LHCN-M2 (cell line): ENCODE results near the gene ZDHHC24. TPM values are rescaled to one million over a fixed set of nuclear protein-coding genes. Genes with fewer than 3 reads are reported as not detected.
"Not testable (repeated sequence)": the region's sequence is repeated elsewhere in the genome, so short reads cannot be mapped to it uniquely, and the experiment has no call there.

ENCODE experiments used
- DNase-seq: peaks from one replicate; pipeline ENCODE4 v3.0.0-alpha.2; 2012; ENCODE audit warnings: low read depth
- total RNA-seq: library from RNA; depleted of rRNA; stranded (reverse); fragments of >200 nt; gene quantifications from 2 replicates; pipeline ENCODE4 v1.2.3, GENCODE V29; 2014

Gene ZDHHC24
- total RNA-seq, 1 experiment from 2014 or later, result 20.1 TPM

- DNase-seq, result no peak
Observed at GRCh38 chr11:66546368-66546965, 619 bp upstream of the ZDHHC24 start, which contains the start of gene ACTN3. Gene ACTN3, plus strand, starts transcription at chr11:66546903. Its CDS starts 35 bp downstream, at chr11:66546938.

GRCh38 chr11:66544952-66545351, 896 bp downstream of the ZDHHC24 start:
- DNase-seq, result not testable (repeated sequence)

GRCh38 chr11:66543263-66544107, 2.4 kb downstream of the ZDHHC24 start:
- DNase-seq, result no peak

- no peak for DNase-seq
Observed at GRCh38 chr11:66542362-66542761, 3.5 kb downstream of the ZDHHC24 start.

- no peak for DNase-seq
Observed at GRCh38 chr11:66541892-66542291, 4.0 kb downstream of the ZDHHC24 start.

DNA sequence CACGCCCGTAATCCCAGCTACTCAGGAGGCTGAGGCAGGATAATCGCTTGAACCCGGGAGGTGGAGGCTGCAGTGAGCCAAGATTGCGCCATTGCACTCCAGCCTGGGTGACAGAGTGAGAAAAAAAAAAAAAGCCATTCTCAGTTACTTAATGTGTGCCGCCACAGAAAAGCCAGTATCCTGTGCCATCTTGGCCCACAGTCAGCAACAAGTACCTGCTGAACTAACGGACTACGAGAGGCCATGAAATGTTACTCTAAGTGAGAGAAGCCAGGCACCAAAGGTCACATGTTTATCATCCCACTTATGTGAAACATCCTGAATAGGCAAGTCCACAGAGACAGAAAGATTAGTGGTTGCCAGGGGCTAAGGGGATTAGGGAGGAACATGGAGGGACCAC, 5.2 kb downstream of the ZDHHC24 start:
- not testable (repeated sequence) for DNase-seq

GRCh38 chr11:66539870-66540213, 6.0 kb downstream of the ZDHHC24 start:
- no peak for DNase-seq

- DNase-seq, result no peak
Observed at GRCh38 chr11:66539170-66539869, 6.5 kb downstream of the ZDHHC24 start.

DNA sequence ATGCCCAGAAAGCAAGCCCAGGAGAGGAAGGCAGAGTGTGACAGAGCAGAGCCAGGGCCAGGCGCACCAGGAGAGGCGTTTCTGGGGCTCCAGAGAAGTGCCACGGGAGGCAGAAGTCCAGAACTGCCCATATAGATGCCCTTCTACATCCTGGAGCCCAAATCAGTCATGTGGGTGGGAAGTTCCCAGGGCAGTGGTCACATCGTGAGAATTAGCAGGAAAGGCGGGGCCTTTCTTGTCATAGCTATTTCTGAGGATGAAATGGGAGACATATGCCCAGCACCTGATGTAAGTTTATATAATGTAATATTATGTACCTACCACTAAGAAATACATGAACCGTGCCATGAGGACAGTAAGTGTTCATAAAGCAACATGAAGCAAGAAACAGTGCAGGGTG, 13.1 kb downstream of the ZDHHC24 start:
- no peak for DNase-seq

DNA sequence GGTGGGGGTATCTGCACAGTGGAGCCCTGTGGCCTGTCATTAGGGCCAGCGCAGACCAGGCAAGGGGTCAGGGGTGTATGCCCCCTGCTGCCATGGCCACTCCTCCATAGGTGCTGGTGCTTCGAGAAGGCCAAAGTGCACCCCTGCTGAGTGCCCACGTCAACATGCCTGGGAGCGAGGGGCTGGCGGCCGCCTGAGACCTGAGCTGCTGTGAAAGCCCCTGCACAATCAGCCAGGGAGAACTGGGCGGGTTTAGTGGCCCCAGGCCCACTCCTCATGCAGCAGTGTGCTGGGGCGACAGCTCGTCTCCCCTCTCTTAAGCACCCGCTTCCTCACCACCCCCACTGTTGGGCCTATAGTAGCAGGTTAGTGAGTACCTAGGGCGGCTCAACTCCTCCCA, 14.0 kb downstream of the ZDHHC24 start:
- DNase-seq, result no peak

DNA sequence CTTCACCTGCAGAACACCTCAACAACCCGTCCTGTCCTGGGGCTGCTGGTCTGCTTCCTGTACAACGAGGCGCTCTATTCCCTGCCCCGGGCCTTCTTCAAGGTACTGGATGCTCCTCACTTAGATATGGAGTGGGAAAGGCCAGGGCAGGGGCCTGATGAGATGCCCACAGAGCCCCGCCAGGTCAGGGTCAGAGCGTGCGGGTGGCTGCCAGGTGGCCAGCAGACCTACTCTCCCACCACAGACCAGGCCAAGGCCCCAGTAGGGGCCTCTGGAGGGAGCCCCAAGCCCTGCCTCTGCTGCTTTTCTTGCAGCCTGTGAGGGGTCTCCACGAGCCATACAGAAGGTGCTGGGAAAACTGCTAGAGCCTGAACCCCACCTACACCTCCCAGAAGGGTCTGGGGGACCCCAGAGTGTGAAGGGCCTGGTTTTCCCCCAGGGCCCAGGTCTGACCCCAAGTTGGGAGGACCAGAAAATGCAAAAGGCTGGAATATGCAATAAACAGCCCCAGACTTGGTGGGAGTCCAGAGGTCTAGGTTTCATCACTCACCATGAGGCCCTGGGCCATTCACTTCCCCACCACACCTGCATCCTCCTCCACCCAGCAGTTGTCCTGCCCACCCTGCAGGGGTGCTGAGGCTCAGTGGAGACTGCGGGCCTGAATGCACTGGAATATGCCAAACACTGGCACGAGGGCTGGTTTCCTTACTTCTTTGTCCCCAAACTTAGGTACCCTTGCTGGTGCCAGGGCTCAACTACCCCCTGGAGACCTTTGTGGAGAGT, 14.7 kb downstream of the ZDHHC24 start:
- DNase-seq, result no peak

DNA sequence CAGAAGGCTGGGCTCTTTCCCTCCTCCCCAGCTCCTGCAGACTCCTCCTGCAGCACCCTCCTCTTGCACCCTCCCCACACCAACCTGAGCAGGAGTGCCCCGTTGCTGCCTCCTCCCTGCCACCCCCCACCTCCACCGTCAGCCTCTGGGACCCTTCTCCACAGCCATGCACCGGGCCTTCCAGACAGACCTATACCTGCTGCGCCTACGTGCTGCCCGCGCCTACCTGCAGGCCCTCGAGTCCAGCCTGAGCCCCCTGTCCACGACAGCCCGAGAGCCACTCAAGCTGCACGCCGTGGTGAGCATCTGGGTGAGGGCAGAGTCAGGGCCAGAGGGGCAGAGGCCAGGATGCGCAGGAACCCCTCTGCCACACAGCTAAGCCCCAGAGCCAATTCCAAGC, 16.2 kb downstream of the ZDHHC24 start:
- no peak for DNase-seq

DNA sequence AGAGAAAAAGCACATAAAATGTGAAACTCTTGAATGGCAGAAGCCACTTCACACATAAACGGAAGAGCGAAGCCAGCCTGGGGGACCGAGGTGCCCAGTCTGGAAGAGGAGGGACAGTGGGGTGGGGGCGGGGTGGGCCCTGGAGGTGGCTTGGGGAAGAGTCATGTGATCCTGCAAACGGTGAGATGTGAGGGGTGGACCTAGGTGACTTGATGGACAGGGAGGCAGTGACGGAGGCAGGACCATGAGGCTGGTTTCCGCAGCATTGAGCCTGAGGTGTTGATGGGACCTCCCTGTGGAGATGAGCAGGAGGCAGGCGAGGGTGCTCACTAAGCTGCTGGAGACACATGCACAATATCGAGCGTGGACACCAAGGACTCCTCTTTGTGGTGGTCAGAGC, 16.8 kb downstream of the ZDHHC24 start:
- DNase-seq, result no peak

DNA sequence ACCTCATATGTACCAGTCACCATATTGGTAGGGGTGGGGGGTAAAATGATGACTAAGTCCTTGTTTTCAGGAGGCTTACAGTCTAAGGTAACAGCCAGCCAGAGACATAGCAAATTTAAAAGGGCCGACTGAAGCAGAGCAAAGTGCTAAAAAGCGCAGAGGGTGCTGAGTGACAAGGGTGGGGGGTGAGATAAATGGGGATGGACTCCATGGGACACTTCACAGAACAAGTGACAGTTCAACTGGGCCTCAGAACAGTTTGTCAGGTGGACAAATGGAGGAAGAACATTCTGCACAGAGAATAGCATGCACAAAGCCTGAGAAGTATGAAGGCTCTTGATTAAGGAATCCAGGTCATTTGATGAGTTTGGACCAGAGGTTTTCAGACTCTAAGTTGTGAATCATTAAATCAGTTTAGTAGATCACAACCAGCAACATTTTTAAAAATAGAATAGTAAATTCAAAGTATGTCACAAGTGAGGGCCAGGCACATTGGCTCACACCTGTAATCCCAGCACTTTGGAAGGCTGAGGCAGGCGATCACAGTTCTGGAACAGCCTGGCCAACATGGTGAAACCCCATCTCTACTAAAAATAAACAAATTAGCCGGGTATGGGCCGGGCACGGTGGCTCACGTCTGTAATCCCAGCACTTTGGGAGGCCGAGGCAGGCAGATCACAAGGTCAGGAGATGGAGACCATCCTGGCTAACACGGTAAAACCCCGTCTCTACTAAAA, 21.4 kb downstream of the ZDHHC24 start:
- DNase-seq, result no peak

GRCh38 chr11:66523611-66524010, 22.2 kb downstream of the ZDHHC24 start:
- DNase-seq, result no peak

DNA sequence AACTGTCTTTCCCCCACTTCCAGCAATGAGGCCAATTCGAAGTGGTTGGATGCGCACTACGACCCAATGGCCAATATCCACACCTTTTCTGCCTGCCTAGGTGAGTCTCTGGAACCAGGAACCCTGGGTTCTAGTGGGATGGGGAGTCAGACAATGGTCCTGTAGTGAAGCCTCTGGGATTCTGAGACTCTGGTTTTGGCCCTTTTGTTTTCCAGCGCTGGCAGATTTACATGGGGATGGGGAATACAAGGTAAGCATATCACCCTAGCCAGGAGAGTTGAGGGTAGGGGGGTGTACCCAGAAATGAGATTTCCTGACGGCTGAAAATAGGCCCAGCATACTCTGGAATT, 34.9 kb downstream of the ZDHHC24 start:
- no peak for DNase-seq

- peak; percentile 63 for DNase-seq
Observed at GRCh38 chr11:66510271-66510989, 35.4 kb downstream of the ZDHHC24 start, which contains the start of gene BBS1. Gene BBS1, plus strand, starts transcription at chr11:66510635. Its CDS starts 25 bp downstream, at chr11:66510660.

DNA sequence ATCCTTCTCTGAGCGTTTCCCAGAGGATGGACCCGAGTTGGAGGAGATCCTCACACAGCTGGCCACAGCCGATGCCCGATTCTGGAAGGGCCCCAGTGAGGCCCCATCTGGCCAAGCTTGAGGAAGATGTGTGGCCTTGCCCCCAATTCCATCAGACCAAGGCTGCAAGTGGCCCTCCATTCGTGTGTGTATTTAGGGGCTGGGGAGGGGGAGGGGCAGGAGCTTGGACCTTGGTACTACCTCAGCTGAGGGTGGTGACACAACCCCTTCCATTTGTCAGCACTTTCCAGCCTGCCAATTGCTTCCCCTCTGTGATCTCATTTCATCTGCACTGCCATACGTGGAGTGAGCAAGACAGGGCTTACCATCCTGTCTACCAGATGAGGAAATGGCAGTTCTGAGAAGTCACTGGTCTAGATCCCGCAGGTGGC, 36.7 kb downstream of the ZDHHC24 start:
- DNase-seq, result no peak

GRCh38 chr11:66505276-66505816, 40.5 kb downstream of the ZDHHC24 start:
- no peak for DNase-seq

DNA sequence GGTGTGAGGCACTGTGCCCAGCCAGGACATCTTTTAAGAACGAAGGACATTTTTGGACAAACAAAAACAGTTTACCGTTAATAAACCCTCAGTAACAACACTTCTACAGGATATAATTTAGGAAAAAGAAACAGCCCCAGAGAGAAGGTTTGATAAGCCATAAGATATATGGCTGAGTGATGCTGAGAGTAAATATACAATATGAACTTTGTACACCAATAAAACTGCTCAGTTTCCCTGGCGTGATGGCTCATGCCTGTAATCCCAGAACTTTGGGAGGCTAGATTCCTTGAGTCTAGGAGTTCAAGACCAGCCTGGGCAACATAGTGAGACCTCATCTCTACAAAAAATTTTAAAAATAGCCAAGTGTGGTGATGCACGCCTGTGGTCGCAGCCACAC, 47.3 kb downstream of the ZDHHC24 start:
- DNase-seq, result no peak
